Fibroblast of pulmonary artery (primary cell): ENCODE data around the gene LCE7A.

Source experiments
- DNase-seq: peaks from one replicate; pipeline ENCODE4 v3.0.0-alpha.2; 2010; ENCODE audit warnings: low read depth
- H3K4me3 ChIP-seq: replicated peaks from 2 replicates; pipeline ENCODE4 v1.5.1; 2011; ENCODE audit warnings: low read depth, mild to moderate bottlenecking, control low read depth, low read length, moderate library complexity
- TF ChIP-seq, protein P1 (sequence below): IDR thresholded peaks from 2 replicates; pipeline ENCODE4 v1.5.1; 2011; ENCODE audit warnings: mild to moderate bottlenecking, control low read depth, low read length, inconsistent platforms; ENCODE audit errors: missing control alignments

LCE7A gene

DNA sequence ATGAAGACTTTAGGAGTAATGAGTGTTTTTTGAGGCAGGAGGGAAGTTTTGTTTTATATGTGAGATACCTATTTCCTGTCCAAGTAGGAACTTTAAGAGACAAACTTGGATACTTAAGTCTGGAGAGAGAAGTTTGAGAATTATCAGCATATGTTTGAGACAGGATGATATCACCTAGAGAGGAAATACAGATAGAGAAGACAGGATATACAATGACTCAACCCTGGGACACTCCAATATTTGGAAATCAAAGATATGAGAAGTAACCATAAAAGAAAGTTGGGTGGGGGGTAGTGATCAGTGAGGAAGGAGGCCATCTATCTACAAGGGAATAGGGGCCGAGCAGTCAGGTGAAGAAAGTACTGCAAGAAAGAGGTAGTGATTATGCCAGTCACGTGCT, 6.5 kb downstream of the LCE7A start:
- no peak for DNase-seq
- TF ChIP-seq, protein P1, sequence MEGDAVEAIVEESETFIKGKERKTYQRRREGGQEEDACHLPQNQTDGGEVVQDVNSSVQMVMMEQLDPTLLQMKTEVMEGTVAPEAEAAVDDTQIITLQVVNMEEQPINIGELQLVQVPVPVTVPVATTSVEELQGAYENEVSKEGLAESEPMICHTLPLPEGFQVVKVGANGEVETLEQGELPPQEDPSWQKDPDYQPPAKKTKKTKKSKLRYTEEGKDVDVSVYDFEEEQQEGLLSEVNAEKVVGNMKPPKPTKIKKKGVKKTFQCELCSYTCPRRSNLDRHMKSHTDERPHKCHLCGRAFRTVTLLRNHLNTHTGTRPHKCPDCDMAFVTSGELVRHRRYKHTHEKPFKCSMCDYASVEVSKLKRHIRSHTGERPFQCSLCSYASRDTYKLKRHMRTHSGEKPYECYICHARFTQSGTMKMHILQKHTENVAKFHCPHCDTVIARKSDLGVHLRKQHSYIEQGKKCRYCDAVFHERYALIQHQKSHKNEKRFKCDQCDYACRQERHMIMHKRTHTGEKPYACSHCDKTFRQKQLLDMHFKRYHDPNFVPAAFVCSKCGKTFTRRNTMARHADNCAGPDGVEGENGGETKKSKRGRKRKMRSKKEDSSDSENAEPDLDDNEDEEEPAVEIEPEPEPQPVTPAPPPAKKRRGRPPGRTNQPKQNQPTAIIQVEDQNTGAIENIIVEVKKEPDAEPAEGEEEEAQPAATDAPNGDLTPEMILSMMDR, result no peak
- no peak overlapping the region for H3K4me3 ChIP-seq

DNA sequence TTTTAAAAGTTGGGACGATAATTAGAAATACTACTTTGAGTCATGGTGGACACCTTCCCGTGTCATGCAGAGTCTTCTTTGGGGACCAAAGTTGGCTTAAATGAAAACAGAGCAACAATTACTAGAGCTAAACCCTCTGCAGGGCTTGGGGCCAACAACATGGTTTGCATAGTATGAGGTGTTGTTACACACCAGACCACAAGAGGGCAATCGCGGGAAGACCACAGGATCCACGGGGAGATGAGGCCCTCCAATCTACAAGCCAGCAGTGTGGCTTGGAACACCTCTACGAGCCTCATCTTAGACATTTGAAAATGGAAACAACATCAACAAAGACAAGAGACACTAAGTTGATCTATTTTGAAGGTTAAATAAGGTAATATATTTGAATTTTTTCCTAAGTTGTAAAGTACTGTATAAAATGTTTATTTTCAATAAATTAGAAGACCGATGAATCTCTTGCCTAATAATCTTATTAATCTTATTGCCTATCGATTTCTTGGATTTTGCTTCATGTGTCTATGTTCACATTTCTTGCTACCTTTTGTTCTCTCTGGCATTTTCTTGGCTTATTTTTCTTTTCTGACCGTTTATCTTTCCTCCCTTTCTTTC, 10.1 kb downstream of the LCE7A start:
- TF ChIP-seq, protein P1, result peak; percentile 90

DNA sequence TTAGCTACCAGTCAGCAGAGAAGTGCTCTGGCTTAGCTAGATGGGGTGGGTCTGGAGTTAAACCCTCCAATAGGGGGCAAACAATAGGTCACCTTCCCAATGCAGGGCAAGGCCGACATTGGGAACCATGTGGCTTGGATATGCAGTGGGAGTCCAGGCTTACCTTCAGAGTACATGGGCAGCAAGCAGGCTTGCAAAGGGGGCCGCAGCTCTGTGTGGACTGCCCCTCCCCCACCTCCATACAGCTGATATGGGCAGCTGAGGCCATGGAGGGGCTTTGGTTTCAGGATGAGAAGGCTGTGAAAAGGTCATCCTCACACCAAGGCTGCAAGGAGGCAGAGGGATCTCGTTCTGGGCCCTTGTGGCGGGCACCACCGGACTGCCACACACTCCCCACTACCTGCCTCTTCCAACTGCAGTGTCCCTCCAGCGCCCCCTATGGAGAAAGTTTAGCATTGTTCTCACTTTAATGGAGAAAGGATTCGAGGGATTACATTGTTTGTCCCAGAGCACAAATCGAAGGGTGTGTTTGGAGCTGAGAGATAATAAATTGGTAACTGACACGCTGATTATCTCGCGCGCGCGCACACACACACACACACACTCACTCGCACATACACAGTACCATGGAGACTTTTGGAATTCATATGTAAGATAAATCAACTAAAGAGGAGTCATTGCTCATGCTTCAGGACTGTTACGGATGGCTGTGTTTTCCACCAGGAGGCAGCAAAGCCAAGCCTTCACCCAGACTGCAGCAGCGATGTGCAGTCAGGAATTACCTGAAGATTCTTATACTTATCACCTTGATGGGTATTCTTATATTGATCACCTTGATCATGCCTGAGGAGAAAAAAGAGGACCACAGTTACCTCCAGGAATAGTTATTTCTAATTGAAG, 11.3 kb downstream of the LCE7A start:
- H3K4me3 ChIP-seq, result no peak overlapping the region
- TF ChIP-seq, protein P1, result no peak
- DNase-seq, result peak; percentile 10

More for the DNA sequence above, 10.1 kb downstream of the LCE7A start:
- DNase-seq, result peak; percentile 73
- H3K4me3 ChIP-seq, result no peak overlapping the region

DNA sequence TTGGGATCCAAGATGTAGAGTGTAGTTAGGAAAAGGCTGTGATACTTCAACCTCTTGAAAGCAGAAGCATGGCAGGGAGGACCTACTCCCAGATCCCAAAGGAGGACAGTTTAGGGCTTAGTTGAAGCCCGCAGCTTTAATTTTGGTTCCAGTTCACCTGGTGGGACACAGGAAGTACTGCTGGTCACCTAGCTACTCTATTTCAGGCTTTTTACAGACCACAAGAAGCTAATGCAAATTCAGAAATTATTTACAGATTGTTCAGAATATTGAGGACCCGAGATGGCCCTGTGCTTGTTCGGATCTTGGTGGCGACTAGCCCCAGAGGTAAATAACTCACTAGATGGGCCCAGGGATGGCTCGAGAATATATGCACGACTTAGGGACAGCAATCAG, 11.9 kb downstream of the LCE7A start:
- DNase-seq, result no peak
- H3K4me3 ChIP-seq, result no peak overlapping the region
- TF ChIP-seq, protein P1, result no peak

DNA sequence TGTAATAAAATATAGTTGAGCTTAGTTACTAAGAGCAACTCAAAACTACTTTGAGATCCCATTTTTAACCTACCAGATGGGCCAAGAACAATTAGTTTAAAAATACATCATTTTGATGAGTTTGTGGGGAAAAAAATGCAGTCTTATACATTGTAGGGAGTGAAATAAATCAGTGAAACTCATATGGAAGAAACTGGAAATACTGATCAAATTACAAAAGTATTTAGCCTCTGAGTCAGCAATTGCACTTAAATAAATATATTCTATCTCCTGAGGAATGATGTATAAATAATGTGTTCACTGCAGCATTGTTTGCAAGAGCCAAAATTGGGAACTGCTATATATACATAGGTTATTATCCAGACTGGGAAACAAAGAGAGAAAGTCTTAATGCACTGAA, 13.7 kb downstream of the LCE7A start:
- TF ChIP-seq, protein P1, result no peak
- H3K4me3 ChIP-seq, result no peak overlapping the region
- DNase-seq, result no peak

DNA sequence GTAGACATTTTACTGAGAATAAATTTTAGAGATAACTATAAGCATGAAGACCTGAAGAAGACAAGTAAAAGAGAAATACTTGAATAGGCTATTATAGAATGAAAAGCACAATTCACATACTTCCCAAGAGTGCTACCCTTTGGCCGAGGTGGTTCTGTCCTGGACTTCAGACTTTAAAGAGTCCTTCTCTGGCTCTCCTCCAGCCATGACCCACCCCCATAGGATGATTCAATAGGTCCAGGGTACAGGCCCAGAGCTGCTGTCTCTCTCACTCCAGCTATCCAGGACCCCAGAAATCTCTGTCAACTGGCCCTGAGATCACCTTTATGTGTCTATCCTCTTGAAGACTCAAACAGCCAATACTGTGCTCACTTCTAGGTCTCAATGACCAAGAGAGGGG, 17.0 kb downstream of the LCE7A start:
- TF ChIP-seq, protein P1, result no peak
- H3K4me3 ChIP-seq, result no peak overlapping the region
- no peak for DNase-seq
